ENCODE measurements around the gene SCAPER.

- TF ChIP-seq AFF4 (CRISPR knock-in tag; IDR thresholded peaks at IDR 0.05; ENCODE audit: borderline replicate concordance) (no peak), ATF3 (CRISPR knock-in tag; conservative IDR thresholded peaks at IDR 0.05) (no peak), CTCF (IDR thresholded peaks at IDR 0.05) (no peak), IRF1 (CRISPR knock-in tag; IDR thresholded peaks at IDR 0.05) (no peak), USF2 (CRISPR knock-in tag; IDR thresholded peaks at IDR 0.05) (no peak), ARID4B (CRISPR knock-in tag; IDR thresholded peaks at IDR 0.05; ENCODE audit: borderline replicate concordance) (no peak), NR1H2 (CRISPR knock-in tag; IDR thresholded peaks at IDR 0.05) (no peak)
Observed at GRCh38 chr15:76320012-76320411, 585.1 kb downstream of the SCAPER start.

All from WTC11 (cell line).